Erythroblast (primary cell): ENCODE results near the gene NEURL1B.

Source experiments
- GATA1 ChIP-seq: IDR thresholded peaks from 2 replicates; pipeline ENCODE4 v1.6.1; 2011; ENCODE audit warnings: low read depth, mild to moderate bottlenecking, control low read depth, low read length, moderate library complexity
- POLR2A ChIP-seq: IDR thresholded peaks from 2 replicates; pipeline ENCODE4 v1.6.1; 2011; ENCODE audit warnings: mild to moderate bottlenecking, low read length

DNA sequence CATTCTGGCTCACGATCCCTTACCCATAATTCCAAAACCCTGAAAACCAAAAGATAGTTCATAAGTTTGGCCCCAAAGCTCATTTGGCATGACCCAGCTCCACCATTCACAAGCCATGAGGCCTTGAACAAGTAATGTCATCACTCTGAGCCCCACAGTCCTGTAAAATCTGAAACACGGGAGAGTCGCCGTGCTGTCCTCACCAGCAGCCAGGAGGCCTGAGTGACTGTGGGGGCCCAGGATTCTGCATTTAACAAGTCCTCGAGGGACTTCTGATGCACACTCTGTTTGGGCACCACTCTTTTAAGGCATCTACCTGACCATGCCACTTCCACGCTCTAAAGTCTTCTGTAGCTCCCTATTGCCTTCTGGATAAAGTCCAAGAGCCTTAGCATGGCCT is 89.2 kb downstream of the NEURL1B start:
- TF ChIP-seq POLR2A: no peak
- no peak for TF ChIP-seq GATA1
